WTC11 (cell line): ENCODE measurements around the gene TTLL5. TPM values are rescaled to one million over a fixed set of nuclear protein-coding genes. Genes with fewer than 3 reads are reported as not detected.

Source experiments
- ATAC-seq: fragments of 200-7000 bp; cut with Tn5 transposase; 2 replicates; pipeline ENCODE4 v1.10.0; 2021; ENCODE audit warnings: mild to moderate bottlenecking, moderate library complexity
- CTCF ChIA-PET: fragments of 300-600 bp; sonication (Branson Sonifier 250); formaldehyde crosslinking; loops from one replicate; lab custom pipeline; 2021; ENCODE audit warnings: antibody characterized with exemption; lab: Charles Lee
- POLR2A ChIA-PET: fragments of 350-600 bp; sonication (Branson Sonifier 250); formaldehyde crosslinking; loops from one replicate; lab custom pipeline; 2021; ENCODE audit warnings: antibody characterized with exemption; lab: Charles Lee
- DNase-seq: peaks from one replicate; pipeline ENCODE4 v3.0.0; 2021; ENCODE audit warnings: low spot score
- H3K27ac Mint-ChIP-seq: 2 replicates; pipeline ENCODE4 v1.8.0; 2021; ENCODE audit warnings: mixed read lengths
- H3K27me3 Mint-ChIP-seq: 2 replicates; pipeline ENCODE4 v1.8.0; 2021; ENCODE audit warnings: low read depth, mild to moderate bottlenecking, moderate library complexity, mixed read lengths
- H3K36me3 Mint-ChIP-seq: 2 replicates; pipeline ENCODE4 v1.8.0; 2021; ENCODE audit warnings: mixed read lengths
- H3K4me1 Mint-ChIP-seq: 2 replicates; pipeline ENCODE4 v1.8.0; 2022; ENCODE audit warnings: mixed read lengths
- H3K4me3 Mint-ChIP-seq: 2 replicates; pipeline ENCODE4 v1.8.0; 2021; ENCODE audit warnings: mild to moderate bottlenecking, moderate library complexity, mixed read lengths
- H3K9me3 Mint-ChIP-seq: 2 replicates; pipeline ENCODE4 v1.8.0; 2021; ENCODE audit warnings: mixed read lengths
- ARID4B ChIP-seq: sonication (generic); formaldehyde crosslinking; IDR thresholded peaks from 2 replicates; pipeline ENCODE4 v1.8.0; 2023; ENCODE audit warnings: missing genetic modification reagents, mild to moderate bottlenecking, borderline replicate concordance
- E2F4 ChIP-seq: sonication (generic); formaldehyde crosslinking; IDR thresholded peaks from 2 replicates; pipeline ENCODE4 v1.8.1; 2022; ENCODE audit warnings: low read depth, mild to moderate bottlenecking, moderate library complexity, missing genetic modification reagents, borderline replicate concordance
- EMX1 ChIP-seq: fragments of 250-450 bp; sonication (Bioruptor Pico); IDR thresholded peaks from 2 replicates; pipeline ENCODE4 v1.8.0; 2021; ENCODE audit warnings: mild to moderate bottlenecking
- ETV6 ChIP-seq: sonication (generic); formaldehyde crosslinking; IDR thresholded peaks from 2 replicates; pipeline ENCODE4 v1.8.1; 2022; ENCODE audit warnings: mild to moderate bottlenecking, missing genetic modification reagents
- GABPB1 ChIP-seq: sonication (generic); formaldehyde crosslinking; IDR thresholded peaks from 2 replicates; pipeline ENCODE4 v1.8.1; 2023; ENCODE audit warnings: mild to moderate bottlenecking, missing genetic modification reagents
- GTF2I ChIP-seq: fragments of 250-450 bp; sonication (Bioruptor Pico); conservative IDR thresholded peaks from 2 replicates; pipeline ENCODE4 v1.4.0; 2021; ENCODE audit warnings: mild to moderate bottlenecking
- PRDM15 ChIP-seq: sonication (generic); formaldehyde crosslinking; IDR thresholded peaks from 2 replicates; pipeline ENCODE4 v1.8.0; 2022; ENCODE audit warnings: missing genetic modification reagents
- RORB ChIP-seq: fragments of 250-450 bp; sonication (Bioruptor Pico); IDR thresholded peaks from 2 replicates; pipeline ENCODE4 v1.9.0; 2021; ENCODE audit warnings: mild to moderate bottlenecking
- TCF7 ChIP-seq: sonication (generic); formaldehyde crosslinking; IDR thresholded peaks from 2 replicates; pipeline ENCODE4 v1.8.0; 2022; ENCODE audit warnings: mild to moderate bottlenecking, low read depth, missing genetic modification reagents, moderate library complexity
- TEAD4 ChIP-seq: sonication (generic); formaldehyde crosslinking; IDR thresholded peaks from 2 replicates; pipeline ENCODE4 v1.8.0; 2022; ENCODE audit warnings: mild to moderate bottlenecking, missing genetic modification reagents
- ZNF138 ChIP-seq: sonication (generic); formaldehyde crosslinking; conservative IDR thresholded peaks from 2 replicates; pipeline ENCODE4 v1.8.1; 2022; ENCODE audit warnings: mild to moderate bottlenecking, moderate library complexity, missing genetic modification reagents
- ZNF263 ChIP-seq: sonication (generic); formaldehyde crosslinking; IDR thresholded peaks from 2 replicates; pipeline ENCODE4 v1.8.1; 2022; ENCODE audit warnings: low read depth, mild to moderate bottlenecking, moderate library complexity, missing genetic modification reagents
- ZNF396 ChIP-seq: fragments of 250-450 bp; sonication (Bioruptor Pico); IDR thresholded peaks from 2 replicates; pipeline ENCODE4 v1.8.0; 2021; ENCODE audit warnings: mild to moderate bottlenecking, moderate library complexity, borderline replicate concordance
- ZNF423 ChIP-seq: fragments of 250-450 bp; sonication (Bioruptor Pico); IDR thresholded peaks from 2 replicates; pipeline ENCODE4 v2.1.2; 2022; ENCODE audit warnings: mild to moderate bottlenecking, moderate library complexity
- total RNA-seq: library from RNA; stranded (reverse); gene quantifications from 3 replicates; pipeline ENCODE4 v1.2.3, GENCODE V29; 2021
- TF ChIP-seq, protein P1 (sequence below): sonication (generic); formaldehyde crosslinking; IDR thresholded peaks from 2 replicates; pipeline ENCODE4 v1.8.1; 2023; ENCODE audit warnings: mild to moderate bottlenecking, missing genetic modification reagents, moderate library complexity
- TF ChIP-seq, protein P2 (sequence below): fragments of 250-450 bp; sonication (Bioruptor Pico); IDR thresholded peaks from 2 replicates; pipeline ENCODE4 v1.9.0; 2021; ENCODE audit warnings: mild to moderate bottlenecking

The TTLL5 gene
- total RNA-seq, 1 experiment from 2014 or later: 39.6 TPM

GRCh38 chr14:75820761-75821160 lies 159.7 kb downstream of the TTLL5 start:
- H3K4me1 Mint-ChIP-seq: no peaks in the 10 kb centered on the region
- H3K27me3 Mint-ChIP-seq: no peaks in the 10 kb centered on the region
- peaks cover 3% of the 10 kb centered on the region for H3K36me3 Mint-ChIP-seq
- ChIA-PET POLR2A (interaction anchor here (0.7 kb wide), 1 partner anchor 10 kb away, joined by 3 read pairs; no protein-coding TSS in a partner anchor), CTCF (no interaction called here)
- H3K4me3 Mint-ChIP-seq: no peak overlapping the region
- no peak overlapping the region for H3K27ac Mint-ChIP-seq
- no peak for TF ChIP-seq TCF7 (CRISPR knock-in tag)
- no peak for TF ChIP-seq ZNF263 (CRISPR knock-in tag)
- TF ChIP-seq PRDM15 (CRISPR knock-in tag): no peak
- no peak for TF ChIP-seq ZNF423 (CRISPR knock-in tag)
- no peak for TF ChIP-seq ETV6 (CRISPR knock-in tag)
- TF ChIP-seq TEAD4 (CRISPR knock-in tag): no peak
- TF ChIP-seq, protein P1, sequence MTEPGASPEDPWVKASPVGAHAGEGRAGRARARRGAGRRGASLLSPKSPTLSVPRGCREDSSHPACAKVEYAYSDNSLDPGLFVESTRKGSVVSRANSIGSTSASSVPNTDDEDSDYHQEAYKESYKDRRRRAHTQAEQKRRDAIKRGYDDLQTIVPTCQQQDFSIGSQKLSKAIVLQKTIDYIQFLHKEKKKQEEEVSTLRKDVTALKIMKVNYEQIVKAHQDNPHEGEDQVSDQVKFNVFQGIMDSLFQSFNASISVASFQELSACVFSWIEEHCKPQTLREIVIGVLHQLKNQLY: no peak
- no peak for TF ChIP-seq E2F4 (CRISPR knock-in tag)
- no peak for TF ChIP-seq ZNF396 (CRISPR knock-in tag)
- TF ChIP-seq GABPB1 (CRISPR knock-in tag): no peak
- no peak for TF ChIP-seq ARID4B (CRISPR knock-in tag)
- no peak for TF ChIP-seq EMX1 (CRISPR knock-in tag)
- TF ChIP-seq RORB (CRISPR knock-in tag): no peak
- TF ChIP-seq, protein P2, sequence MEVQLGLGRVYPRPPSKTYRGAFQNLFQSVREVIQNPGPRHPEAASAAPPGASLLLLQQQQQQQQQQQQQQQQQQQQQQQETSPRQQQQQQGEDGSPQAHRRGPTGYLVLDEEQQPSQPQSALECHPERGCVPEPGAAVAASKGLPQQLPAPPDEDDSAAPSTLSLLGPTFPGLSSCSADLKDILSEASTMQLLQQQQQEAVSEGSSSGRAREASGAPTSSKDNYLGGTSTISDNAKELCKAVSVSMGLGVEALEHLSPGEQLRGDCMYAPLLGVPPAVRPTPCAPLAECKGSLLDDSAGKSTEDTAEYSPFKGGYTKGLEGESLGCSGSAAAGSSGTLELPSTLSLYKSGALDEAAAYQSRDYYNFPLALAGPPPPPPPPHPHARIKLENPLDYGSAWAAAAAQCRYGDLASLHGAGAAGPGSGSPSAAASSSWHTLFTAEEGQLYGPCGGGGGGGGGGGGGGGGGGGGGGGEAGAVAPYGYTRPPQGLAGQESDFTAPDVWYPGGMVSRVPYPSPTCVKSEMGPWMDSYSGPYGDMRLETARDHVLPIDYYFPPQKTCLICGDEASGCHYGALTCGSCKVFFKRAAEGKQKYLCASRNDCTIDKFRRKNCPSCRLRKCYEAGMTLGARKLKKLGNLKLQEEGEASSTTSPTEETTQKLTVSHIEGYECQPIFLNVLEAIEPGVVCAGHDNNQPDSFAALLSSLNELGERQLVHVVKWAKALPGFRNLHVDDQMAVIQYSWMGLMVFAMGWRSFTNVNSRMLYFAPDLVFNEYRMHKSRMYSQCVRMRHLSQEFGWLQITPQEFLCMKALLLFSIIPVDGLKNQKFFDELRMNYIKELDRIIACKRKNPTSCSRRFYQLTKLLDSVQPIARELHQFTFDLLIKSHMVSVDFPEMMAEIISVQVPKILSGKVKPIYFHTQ (CRISPR knock-in tag): no peak
- no peak for TF ChIP-seq GTF2I (CRISPR knock-in tag)
- TF ChIP-seq ZNF138 (CRISPR knock-in tag): no peak
- H3K9me3 Mint-ChIP-seq: 0 out of 2 replicates have a peak, but pooled peaks cover 2% of the 10 kb centered on the region
- no peak for ATAC-seq
- no peak for DNase-seq
